Left renal pelvis (tissue), 4 donors: ENCODE measurements around the gene TIMM21. TPM values are rescaled to one million over a fixed set of nuclear protein-coding genes. Genes with fewer than 3 reads are reported as not detected.

ENCODE experiments used
- DNase-seq, 4 donors: peaks; one replicate each; pipeline ENCODE4 v3.0.0-alpha.2; 2013; ENCODE audit warnings: low read depth in 4 of 4, low spot score in 3 of 4
- polyA plus RNA-seq, 4 donors: library from polyadenylated mRNA; unstranded; fragments of 120-200 nt; gene quantifications; one replicate each; pipeline ENCODE4 v1.2.1, GENCODE V29; 2013; ENCODE audit not compliant: insufficient read length in 4 of 4

TIMM21 gene
- polyA plus RNA-seq, 4 donors, result 53.3 to 73.0 (median 66.5) TPM

DNA sequence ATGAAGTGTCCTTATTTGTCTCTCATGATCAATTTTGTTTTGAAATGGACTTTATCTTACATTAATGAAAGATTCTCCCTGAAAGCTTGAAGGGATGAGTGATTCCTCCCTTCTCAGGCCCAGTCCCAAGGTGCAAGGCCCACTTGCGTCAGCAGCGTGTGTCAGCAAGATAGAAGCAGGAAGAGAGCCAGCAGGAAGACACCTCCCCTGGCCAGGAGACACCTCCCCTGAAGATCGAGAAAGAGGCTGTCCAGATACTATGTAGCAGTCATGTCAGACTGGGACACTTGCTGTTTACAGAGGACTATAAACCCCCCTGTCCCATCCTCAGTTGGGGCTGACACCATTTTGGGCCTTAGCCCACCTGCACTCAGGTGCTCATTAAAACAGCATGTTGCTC, 38.3 kb downstream of the TIMM21 start:
- DNase-seq, result no peak

DNA sequence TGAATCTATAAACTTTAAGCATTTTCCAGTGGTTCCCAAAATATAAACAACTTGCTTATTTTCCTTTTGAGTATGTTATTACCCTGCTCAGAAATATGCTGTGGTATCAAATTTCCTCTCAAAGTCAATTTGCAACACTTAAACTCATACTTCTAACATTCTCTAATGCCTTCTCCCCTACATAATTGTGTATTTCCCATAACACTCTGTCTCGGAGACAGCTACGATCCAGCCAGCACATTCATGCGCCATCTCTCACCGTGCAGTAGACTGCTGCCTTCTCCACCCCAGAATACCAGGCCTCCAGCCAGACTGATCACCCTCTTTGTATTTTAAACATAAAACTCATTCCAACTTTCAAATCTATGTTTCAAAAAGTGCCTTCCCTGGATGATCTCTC, 41.8 kb downstream of the TIMM21 start:
- DNase-seq, result no peak

DNA sequence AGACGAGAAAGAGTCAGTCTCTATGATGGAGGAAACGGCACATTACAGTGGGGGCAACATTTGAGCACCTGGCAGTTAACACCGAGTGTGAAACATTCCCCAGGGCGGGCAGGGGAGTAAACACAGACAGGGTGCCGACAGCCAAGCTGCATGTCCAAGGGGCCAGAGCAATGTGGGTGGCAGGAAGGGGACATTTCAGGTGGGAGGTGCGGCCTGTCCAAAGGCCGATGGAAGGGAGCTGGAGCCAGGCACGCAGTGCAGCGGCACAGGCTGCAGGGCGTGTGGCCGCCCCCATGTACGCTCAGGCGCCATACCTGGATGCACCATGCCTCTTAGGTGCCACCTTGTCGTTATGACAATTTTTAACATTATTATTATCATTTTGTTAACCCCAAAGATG, 43.3 kb downstream of the TIMM21 start:
- no peak for DNase-seq

DNA sequence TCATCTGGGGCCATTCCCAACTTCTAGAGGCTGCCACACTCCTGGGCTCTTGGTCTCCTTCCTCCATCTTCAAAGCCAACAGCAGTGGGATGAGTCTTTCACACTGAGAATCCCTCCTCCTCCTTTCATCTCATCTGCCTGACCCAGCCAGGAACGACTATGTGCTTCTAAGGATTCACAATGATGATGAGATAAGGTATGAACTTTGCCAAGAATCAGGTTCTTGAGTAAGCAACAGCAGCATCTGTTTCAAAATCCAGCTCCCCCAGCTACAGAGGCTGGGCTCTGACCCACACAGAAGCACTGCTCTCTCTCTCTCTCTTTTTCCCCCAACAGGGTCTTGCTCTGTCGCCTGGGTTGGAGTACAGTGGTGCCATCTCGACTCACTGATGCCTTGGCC, 46.4 kb downstream of the TIMM21 start:
- DNase-seq, result no peak

DNA sequence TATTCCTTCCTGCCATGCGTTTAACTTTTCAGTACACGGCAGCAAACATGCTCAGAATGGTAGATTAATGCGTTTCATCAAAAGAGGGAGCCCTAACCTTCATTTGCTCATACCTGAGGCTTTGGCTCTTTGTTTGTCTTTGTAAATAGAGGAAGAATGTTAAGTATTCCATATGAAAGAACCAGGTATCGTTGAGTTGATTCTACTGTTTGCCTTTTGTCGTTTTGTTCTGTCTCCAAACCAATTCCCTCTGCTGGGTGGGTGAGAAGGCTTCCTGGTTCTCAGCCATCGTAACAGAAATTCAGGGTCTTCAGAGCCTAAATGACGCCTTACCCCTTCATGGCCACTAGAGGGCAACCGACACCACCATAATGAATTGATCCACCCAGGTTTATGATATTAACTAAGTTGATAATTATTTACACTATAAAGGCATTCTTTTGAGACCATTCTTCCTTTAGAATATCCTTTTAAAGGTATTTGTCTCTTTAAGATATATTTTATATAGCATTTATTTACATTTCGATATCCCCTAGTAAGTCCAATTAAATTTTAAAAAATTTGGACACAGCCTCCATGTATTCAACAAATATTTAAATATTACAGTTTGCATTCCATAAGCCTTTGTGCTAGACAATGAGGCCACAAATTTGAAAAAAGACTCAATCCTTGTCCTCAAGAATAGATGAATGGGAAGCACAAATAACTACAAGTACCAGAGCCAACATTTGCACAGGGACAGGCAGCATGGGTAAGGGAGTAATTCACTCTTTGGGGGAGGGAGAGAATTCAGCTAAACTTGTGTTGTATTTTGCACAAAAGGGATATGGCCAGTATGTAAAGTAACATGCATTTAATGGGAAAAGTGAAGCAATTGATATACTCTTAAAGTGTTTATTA, 48.1 kb downstream of the TIMM21 start:
- peak; percentile 53 to 59 (median 54) for DNase-seq

DNA sequence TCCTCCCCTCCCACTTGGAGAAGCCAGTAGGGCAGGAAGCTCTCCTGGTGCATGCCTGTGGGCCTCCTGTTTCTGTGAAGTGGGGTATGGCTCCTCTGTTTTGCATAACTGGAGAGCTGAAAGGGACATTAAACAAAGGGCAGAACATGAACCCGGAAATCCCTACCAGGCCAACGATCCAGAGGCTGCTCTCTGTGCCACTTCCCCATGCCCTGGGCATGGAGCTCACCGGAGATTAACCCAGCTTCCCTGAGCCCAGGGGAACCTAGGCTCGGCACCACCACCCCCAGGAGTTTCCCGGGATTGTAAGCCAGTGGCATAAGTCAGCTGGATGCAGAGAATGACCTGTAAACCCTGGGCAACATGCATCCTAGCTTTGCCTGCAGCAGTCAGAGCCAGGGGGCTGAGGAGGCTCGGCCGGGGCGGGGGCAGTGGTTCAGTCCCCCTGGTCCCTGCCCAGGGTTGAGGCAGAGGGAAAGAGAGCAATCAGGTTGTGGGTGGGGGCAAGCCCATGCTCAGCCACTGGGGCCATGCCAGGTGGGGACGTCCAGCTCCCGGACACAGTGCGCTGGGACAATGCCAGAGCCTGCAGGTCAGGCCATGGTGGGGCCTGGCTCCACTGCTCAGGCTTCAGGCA, 49.5 kb downstream of the TIMM21 start:
- peak in 1 of 4 donors; percentile 22 for DNase-seq

DNA sequence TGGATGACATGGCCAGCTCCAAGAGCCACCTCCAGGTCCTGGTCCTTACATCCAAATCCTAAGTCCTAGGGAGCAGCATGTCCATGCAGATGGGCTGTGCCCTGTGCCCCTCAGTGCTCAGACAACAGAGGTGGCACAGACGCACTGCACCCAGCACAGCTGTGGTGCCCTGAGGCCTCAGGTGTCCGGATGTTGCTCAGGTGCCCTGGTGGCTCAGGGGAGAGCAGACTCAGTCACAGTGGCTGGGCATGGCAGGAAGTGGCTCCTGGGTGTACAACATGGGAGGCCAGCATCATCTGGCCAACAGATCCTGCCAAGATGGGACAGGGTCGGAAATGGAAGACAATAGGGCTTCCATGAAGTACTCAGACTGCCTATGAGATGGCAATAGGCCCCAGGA, 50.1 kb downstream of the TIMM21 start:
- DNase-seq, result no peak

DNA sequence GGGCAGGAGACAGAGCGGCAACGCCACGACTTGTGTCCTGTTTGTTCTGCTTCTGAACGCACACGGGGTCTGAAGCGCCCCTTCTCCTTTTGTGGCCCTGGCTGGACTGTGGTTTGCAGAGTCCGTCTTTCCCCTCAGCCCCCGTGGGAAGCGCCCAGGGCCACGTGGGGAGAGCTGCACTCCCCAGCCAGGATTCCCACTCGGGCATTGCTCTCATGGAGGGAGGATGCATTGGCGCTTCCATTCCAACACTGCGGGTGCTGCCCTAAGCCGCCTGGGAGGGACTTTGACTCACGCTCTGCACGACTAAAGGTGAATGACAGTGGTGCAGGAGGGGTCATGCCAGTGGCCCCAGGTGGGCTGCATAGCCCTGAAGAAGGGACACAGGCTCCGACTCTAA, 52.5 kb downstream of the TIMM21 start:
- DNase-seq, result no peak

DNA sequence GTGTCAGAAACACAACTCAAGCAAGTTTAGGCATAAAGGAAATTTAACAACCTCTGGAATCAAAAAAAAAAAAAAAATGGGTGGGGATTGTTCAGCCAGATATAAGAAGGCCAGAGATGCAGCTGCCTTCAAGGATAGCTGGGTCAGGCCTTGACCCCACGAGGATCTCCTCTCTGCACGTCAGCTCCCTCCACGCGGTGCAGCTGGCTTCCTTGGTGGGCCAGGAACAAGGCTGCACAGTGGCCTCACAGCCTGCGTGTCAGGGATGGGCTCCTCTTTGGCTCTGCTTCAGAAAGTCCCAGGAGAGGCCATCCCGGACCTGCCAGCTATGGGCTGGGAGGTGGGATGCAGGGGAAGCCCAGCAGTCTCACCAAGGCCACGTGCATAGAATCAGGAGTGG, 55.5 kb downstream of the TIMM21 start:
- DNase-seq, result no peak

DNA sequence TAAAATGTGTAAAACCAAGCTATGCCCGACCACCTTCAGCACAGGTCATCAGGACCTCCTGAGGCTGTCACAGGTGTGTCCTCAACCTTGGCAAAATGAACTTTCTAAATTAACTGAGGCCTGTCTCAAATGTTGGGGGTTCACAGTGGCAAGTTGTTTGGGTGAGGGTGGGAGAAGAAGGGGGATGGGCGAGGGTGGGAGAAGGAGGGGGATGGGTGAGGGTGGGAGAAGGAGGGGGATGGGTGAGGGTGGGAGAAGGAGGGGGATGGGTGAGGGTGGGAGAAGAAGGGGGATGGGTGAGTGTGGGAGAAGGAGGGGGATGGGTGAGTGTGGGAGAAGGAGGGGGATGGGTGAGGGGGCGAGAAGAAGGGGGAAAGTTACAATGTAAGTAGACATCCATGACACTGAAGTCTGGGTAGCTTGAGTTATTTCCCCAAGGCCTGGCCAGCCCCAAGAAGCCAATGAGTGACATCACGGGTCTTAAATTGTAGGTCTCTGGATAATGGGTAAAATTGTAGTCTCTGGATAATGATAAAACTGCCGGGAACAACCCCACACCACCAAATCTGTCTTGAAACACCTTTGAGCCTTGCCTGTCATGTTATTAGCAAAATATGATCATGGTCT, 56.3 kb downstream of the TIMM21 start:
- DNase-seq, result no peak

Other genes with a start within 250 kb of the TIMM21 start
- gene FBXO15, start 689 bp upstream of the TIMM21 start, polyA plus RNA-seq, result 1 to 10 TPM; 1.0 to 7.4 (median 4.2) TPM
- gene CYB5A, start 143.4 kb downstream of the TIMM21 start, polyA plus RNA-seq, result 100 to 1,000 TPM in 3 of 4 donors, 10 to 100 TPM in 1; 45.4 to 316 (median 302) TPM
- gene C18orf63, start 167.3 kb downstream of the TIMM21 start, polyA plus RNA-seq, result under 1 TPM; 0.03 to 0.32 (median 0.24) TPM